PFSK-1 (cell line): Measurements from ENCODE around the gene PLA2G3.

ENCODE experiments used
- POLR2AphosphoS5 ChIP-seq: IDR thresholded peaks from 2 replicates; pipeline ENCODE4 v1.6.1; 2012; ENCODE audit warnings: low read depth, mild to moderate bottlenecking, control low read depth, low read length, moderate library complexity
- REST ChIP-seq, 2 experiments: IDR thresholded peaks; 2 replicates each; pipeline versions ENCODE4 v1.6.1 to v1.8.0; 2011 to 2012; ENCODE audit warnings: low read depth in 2 of 2, low read length in 2 of 2, control low read depth in 1 of 2, inconsistent platforms in 1 of 2, mild to moderate bottlenecking in 1 of 2, moderate library complexity in 1 of 2; ENCODE audit not compliant: insufficient read depth in 1 of 2
- SIN3A ChIP-seq: IDR thresholded peaks from 2 replicates; pipeline ENCODE4 v1.6.1; 2012; ENCODE audit warnings: mild to moderate bottlenecking, low read length, moderate library complexity, borderline replicate concordance; ENCODE audit not compliant: insufficient read depth
- TAF1 ChIP-seq: IDR thresholded peaks from 2 replicates; pipeline ENCODE4 v1.6.1; 2012; ENCODE audit warnings: low read length, control low read depth, borderline replicate concordance; ENCODE audit not compliant: insufficient read depth

DNA sequence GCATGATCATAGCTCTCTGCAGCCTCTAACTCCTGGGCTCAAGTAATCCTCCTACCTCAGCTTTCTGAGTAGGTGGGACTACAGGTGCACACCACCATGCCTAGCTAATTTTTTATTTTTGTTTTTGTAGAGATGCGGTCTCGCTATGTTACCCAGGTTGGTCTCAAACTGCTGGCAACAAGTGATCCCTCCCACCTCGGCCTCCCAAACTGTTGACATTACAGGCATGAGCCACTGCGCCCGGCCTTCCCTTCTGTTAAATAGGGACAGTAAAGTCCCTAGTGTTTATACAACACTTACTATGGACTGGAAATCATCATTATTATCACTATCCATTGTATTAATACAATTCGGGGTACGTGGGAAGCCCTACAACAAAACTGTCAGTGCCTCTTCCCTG is 45.6 kb downstream of the PLA2G3 start:
- TF ChIP-seq REST (IDR thresholded peaks at IDR 0.05; ENCODE audit: insufficient read depth in 1 of 2, low read depth in 2 of 2, low read length in 2 of 2), result no peak
- TF ChIP-seq POLR2AphosphoS5, result no peak
- no peak for TF ChIP-seq SIN3A
- no peak for TF ChIP-seq TAF1
